Measurements from ENCODE around the gene BATF3.

Gene BATF3

DNA sequence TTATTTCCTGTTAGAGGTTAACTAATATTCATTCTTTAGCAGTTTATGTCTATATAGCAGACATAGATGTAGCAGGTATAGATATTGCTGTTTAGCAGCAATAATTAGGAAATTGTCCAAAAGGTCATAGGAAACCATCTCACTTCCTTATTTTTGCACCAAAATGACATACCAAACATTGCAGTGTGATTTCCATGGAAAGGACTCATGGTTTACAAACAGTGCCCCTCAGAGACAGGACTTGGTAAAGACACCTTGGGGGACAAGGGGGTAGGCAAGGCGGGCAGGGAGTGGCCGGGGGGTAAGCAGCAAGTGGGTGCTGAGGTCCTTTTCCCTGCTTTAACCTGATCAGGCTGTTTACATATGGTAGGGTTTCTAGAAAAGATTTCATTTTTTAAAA, 30.5 kb downstream of the BATF3 start:
- H2AFZ ChIP-seq, result no peak overlapping the region
- H3K27ac ChIP-seq, result no peak overlapping the region
- no peaks in the 10 kb centered on the region for H3K79me2 ChIP-seq
- H3K4me3 ChIP-seq (ENCODE audit: low read depth, low read length), result no peak overlapping the region
- H3K4me2 ChIP-seq (ENCODE audit: low read length), result no peak overlapping the region
- no peaks in the 10 kb centered on the region for H3K36me3 ChIP-seq (ENCODE audit: control insufficient read depth, insufficient read depth, low read length)
- H3K9ac ChIP-seq, result no peak overlapping the region
- no peaks in the 10 kb centered on the region for H3K4me1 ChIP-seq
- TF ChIP-seq, protein P1, sequence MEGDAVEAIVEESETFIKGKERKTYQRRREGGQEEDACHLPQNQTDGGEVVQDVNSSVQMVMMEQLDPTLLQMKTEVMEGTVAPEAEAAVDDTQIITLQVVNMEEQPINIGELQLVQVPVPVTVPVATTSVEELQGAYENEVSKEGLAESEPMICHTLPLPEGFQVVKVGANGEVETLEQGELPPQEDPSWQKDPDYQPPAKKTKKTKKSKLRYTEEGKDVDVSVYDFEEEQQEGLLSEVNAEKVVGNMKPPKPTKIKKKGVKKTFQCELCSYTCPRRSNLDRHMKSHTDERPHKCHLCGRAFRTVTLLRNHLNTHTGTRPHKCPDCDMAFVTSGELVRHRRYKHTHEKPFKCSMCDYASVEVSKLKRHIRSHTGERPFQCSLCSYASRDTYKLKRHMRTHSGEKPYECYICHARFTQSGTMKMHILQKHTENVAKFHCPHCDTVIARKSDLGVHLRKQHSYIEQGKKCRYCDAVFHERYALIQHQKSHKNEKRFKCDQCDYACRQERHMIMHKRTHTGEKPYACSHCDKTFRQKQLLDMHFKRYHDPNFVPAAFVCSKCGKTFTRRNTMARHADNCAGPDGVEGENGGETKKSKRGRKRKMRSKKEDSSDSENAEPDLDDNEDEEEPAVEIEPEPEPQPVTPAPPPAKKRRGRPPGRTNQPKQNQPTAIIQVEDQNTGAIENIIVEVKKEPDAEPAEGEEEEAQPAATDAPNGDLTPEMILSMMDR (IDR thresholded peaks at IDR 0.05), result no peak
- H3K27me3 ChIP-seq (ENCODE audit: control insufficient read depth, insufficient read depth, low read length), result no peaks in the 10 kb centered on the region
- no peaks in the 10 kb centered on the region for H3K9me3 ChIP-seq (ENCODE audit: control insufficient read depth, low read length)

GRCh38 chr1:212668477-212668876, 31.2 kb downstream of the BATF3 start:
- no peaks in the 10 kb centered on the region for H3K4me1 ChIP-seq
- H3K27me3 ChIP-seq (ENCODE audit: control insufficient read depth, insufficient read depth, low read length), result no peaks in the 10 kb centered on the region
- no peaks in the 10 kb centered on the region for H3K79me2 ChIP-seq
- H2AFZ ChIP-seq, result no peak overlapping the region
- H3K27ac ChIP-seq, result peak overlapping the region; percentile 72
- H3K4me2 ChIP-seq (ENCODE audit: low read length), result no peak overlapping the region
- no peak overlapping the region for H3K4me3 ChIP-seq (ENCODE audit: low read depth, low read length)
- H3K36me3 ChIP-seq (ENCODE audit: control insufficient read depth, insufficient read depth, low read length), result no peaks in the 10 kb centered on the region
- no peak overlapping the region for H3K9ac ChIP-seq
- TF ChIP-seq, protein P1 (IDR thresholded peaks at IDR 0.05), result no peak
- H3K9me3 ChIP-seq (ENCODE audit: control insufficient read depth, low read length), result no peaks in the 10 kb centered on the region

DNA sequence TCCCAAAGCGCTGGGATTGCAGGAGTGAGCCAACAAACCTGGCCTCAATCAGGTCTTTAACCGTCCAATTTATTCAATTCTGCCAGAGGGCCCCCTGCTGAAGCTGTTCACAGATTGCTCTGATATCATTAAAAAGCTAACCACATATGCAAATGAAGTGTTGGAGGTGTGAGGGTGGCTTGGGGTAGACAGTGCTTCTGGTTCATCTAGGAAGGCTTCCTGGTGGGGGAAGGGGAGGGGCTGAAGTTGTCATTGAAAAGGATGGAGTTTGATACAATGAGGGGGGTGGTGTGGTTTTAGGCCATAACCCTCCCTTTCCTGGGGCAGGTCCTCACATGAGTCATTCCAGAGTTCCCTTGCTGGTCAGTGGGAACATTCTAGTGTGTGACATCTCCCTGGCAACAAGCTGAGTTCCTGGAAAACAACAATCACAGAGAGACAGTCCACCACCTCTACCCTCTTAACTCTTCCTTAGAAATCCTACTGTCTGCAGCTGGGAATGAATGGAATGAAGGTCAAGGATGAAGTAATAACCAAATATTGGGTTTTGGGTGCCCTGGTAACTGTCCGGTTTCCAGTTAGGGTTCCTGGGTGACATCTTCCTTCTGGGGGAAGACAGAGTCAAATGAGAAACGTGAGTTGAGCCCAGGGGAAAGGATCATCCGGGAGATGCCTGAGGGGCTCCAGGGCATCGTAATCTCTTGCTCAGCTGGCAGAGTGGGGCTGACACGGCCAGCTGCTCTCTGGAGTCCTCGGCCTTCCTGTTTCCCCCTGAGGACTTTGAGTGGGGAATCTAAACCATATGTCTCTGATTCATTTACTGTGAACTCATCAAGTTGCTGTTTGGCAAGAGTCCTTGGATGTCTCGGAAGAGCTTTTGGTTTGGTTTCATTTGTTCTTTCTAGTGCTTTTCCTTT, 32.2 kb downstream of the BATF3 start:
- no peak overlapping the region for H3K9ac ChIP-seq
- H3K36me3 ChIP-seq (ENCODE audit: control insufficient read depth, insufficient read depth, low read length), result no peaks in the 10 kb centered on the region
- H3K27me3 ChIP-seq (ENCODE audit: control insufficient read depth, insufficient read depth, low read length), result no peaks in the 10 kb centered on the region
- H3K4me3 ChIP-seq (ENCODE audit: low read depth, low read length), result no peak overlapping the region
- no peak overlapping the region for H2AFZ ChIP-seq
- H3K9me3 ChIP-seq (ENCODE audit: control insufficient read depth, low read length), result no peaks in the 10 kb centered on the region
- H3K27ac ChIP-seq, result peak overlapping the region; percentile 72
- TF ChIP-seq, protein P1 (IDR thresholded peaks at IDR 0.05), result no peak
- no peak overlapping the region for H3K4me2 ChIP-seq (ENCODE audit: low read length)
- H3K4me1 ChIP-seq, result no peaks in the 10 kb centered on the region
- H3K79me2 ChIP-seq, result no peaks in the 10 kb centered on the region

- Histone ChIP-seq H2AFZ (no peak overlapping the region), H3K4me2 (ENCODE audit: low read length) (no peak overlapping the region), H3K36me3 (ENCODE audit: control insufficient read depth, insufficient read depth, low read length) (no peaks in the 10 kb centered on the region), H3K9me3 (ENCODE audit: control insufficient read depth, low read length) (no peaks in the 10 kb centered on the region), H3K27ac (no peak overlapping the region), H3K27me3 (ENCODE audit: control insufficient read depth, insufficient read depth, low read length) (no peaks in the 10 kb centered on the region), H3K79me2 (no peaks in the 10 kb centered on the region), H3K4me1 (no peaks in the 10 kb centered on the region), H3K9ac (no peak overlapping the region), H3K4me3 (ENCODE audit: low read depth, low read length) (no peak overlapping the region)
- TF ChIP-seq, protein P1 (IDR thresholded peaks at IDR 0.05), result no peak
Observed at GRCh38 chr1:212666116-212666775, 33.4 kb downstream of the BATF3 start.

All from parathyroid adenoma (tissue), 2 donors.